ENCODE data around the gene RIMS4. TPM values are rescaled to one million over a fixed set of nuclear protein-coding genes. Genes with fewer than 3 reads are reported as not detected.

Gene RIMS4
- total and polyA plus RNA-seq, 10 of the 15 experiments (the other 5 are each of a cell fraction or from before 2014, with no cell fraction given) = under 0.01 to 0.07 (median 0.05) TPM; not detected in 5

GRCh38 chr20:44809380-44810060 is 826 bp downstream of the RIMS4 start:
- SMC1A ChIA-PET (ENCODE audit: uncharacterized antibody, unreplicated experiment) = no interaction called here

More at GRCh38 chr20:44809380-44810060, 826 bp downstream of the RIMS4 start:
- no peaks in the 10 kb centered on the region for H3K36me3 ChIP-seq (ENCODE audit: control insufficient read depth in 2 of 2, insufficient read depth in 2 of 2, low read length in 1 of 2)
- no TSS peak for BruUV-seq (replicated peaks)
- H3K4me3 ChIP-seq = no peak overlapping the region
- no peak overlapping the region for H3K27ac ChIP-seq (ENCODE audit: control insufficient read depth, insufficient read depth)
- no peak for TF ChIP-seq SMC3 (IDR thresholded peaks at IDR 0.05; ENCODE audit: borderline replicate concordance, low read length)
- no peak for TF ChIP-seq CHD2 (IDR thresholded peaks at IDR 0.05; ENCODE audit: borderline replicate concordance, low read depth, low read length)
- TF ChIP-seq ZNF274 (IDR thresholded peaks at IDR 0.05; ENCODE audit: insufficient read depth, insufficient read length) = no peak
- no peak for TF ChIP-seq MTA2 (IDR thresholded peaks at IDR 0.05; ENCODE audit: low read depth)
- no peak for TF ChIP-seq IRF3 (IDR thresholded peaks at IDR 0.05)
- TF ChIP-seq LARP7 (IDR thresholded peaks at IDR 0.05) = no peak
- TF ChIP-seq RAD51 (IDR thresholded peaks at IDR 0.05) = no peak
- TF ChIP-seq, protein P1, sequence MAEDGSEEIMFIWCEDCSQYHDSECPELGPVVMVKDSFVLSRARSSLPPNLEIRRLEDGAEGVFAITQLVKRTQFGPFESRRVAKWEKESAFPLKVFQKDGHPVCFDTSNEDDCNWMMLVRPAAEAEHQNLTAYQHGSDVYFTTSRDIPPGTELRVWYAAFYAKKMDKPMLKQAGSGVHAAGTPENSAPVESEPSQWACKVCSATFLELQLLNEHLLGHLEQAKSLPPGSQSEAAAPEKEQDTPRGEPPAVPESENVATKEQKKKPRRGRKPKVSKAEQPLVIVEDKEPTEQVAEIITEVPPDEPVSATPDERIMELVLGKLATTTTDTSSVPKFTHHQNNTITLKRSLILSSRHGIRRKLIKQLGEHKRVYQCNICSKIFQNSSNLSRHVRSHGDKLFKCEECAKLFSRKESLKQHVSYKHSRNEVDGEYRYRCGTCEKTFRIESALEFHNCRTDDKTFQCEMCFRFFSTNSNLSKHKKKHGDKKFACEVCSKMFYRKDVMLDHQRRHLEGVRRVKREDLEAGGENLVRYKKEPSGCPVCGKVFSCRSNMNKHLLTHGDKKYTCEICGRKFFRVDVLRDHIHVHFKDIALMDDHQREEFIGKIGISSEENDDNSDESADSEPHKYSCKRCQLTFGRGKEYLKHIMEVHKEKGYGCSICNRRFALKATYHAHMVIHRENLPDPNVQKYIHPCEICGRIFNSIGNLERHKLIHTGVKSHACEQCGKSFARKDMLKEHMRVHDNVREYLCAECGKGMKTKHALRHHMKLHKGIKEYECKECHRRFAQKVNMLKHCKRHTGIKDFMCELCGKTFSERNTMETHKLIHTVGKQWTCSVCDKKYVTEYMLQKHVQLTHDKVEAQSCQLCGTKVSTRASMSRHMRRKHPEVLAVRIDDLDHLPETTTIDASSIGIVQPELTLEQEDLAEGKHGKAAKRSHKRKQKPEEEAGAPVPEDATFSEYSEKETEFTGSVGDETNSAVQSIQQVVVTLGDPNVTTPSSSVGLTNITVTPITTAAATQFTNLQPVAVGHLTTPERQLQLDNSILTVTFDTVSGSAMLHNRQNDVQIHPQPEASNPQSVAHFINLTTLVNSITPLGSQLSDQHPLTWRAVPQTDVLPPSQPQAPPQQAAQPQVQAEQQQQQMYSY (CRISPR knock-in tag; IDR thresholded peaks at IDR 0.05) = no peak
- no peak for TF ChIP-seq FOS (IDR thresholded peaks at IDR 0.05; ENCODE audit: borderline replicate concordance, extremely low read depth, insufficient read length)
- H4K20me1 ChIP-seq (ENCODE audit: control insufficient read depth, insufficient read depth) = no peaks in the 10 kb centered on the region; the same call in 1 of the 2 replicates
- H2AFZ ChIP-seq (ENCODE audit: control insufficient read depth, low read depth, low read length) = no peak overlapping the region
- H3K27me3 ChIP-seq (replicated peaks in 1 of 2; ENCODE audit: control insufficient read depth in 2 of 2, insufficient read depth in 2 of 2, low read length in 1 of 2) = peaks cover 10 to 13% of the 10 kb centered on the region in 2 experiments
- ChIA-PET CTCF (no interaction called here), RAD21 (ENCODE audit: unreplicated experiment) (no interaction called here), POLR2A (no interaction called here)
- intact Hi-C loops (cut with micrococcal nuclease; ENCODE audit: unreplicated experiment) = no loop called here
- no peaks in the 10 kb centered on the region for H3K4me1 ChIP-seq (ENCODE audit: control insufficient read depth, insufficient read depth, low read length)
- WGBS (ENCODE audit: insufficient coverage, insufficient replicate concordance, low lambda C conversion rate, missing lambda C conversion rate) = 29% methylated on average over 32 of the region's 34 CpGs
- ATAC-seq = no peak
- no peak overlapping the region for H3K9ac ChIP-seq (ENCODE audit: control insufficient read depth, insufficient read depth, low read length)
- no peaks in the 10 kb centered on the region for H3K79me2 ChIP-seq (ENCODE audit: control insufficient read depth, insufficient read depth, low read length)
- in situ Hi-C loops (cut with MboI) = no loop called here
- DNase-seq (ENCODE audit: low read depth, low spot score) = no peak
- no peak for FAIRE-seq
- H3K4me2 ChIP-seq (ENCODE audit: control insufficient read depth, insufficient read depth) = no peak overlapping the region
- H3K9me3 ChIP-seq (replicated peaks; ENCODE audit: control insufficient read depth, insufficient read depth, low read length) = no peaks in the 10 kb centered on the region
